Calu3 (cell line): ENCODE data around the gene NIPA2. TPM values are rescaled to one million over a fixed set of nuclear protein-coding genes. Genes with fewer than 3 reads are reported as not detected.

Experiments used
- BruUV-seq: library from RNA; stranded (reverse); fragments of 400-500 nt; replicated peaks from 2 replicates; lab custom pipeline; 2021; lab: Mats Ljungman, UMichigan
- CTCF ChIA-PET: fragments of 300-600 bp; sonication (Branson Sonifier 250); formaldehyde crosslinking; loops from one replicate; lab custom pipeline; 2022; ENCODE audit warnings: antibody characterized with exemption; lab: Charles Lee
- DNase-seq: peaks from one replicate; pipeline ENCODE4 v3.0.0; 2022
- H3K27ac Mint-ChIP-seq: one replicate; pipeline ENCODE4 v1.8.0; 2022; ENCODE audit warnings: mixed read lengths; ENCODE audit not compliant: unreplicated experiment
- H3K27me3 Mint-ChIP-seq: one replicate; pipeline ENCODE4 v1.8.0; 2022; ENCODE audit warnings: mixed read lengths; ENCODE audit not compliant: unreplicated experiment
- H3K36me3 Mint-ChIP-seq: one replicate; pipeline ENCODE4 v1.8.0; 2022; ENCODE audit warnings: mild to moderate bottlenecking, moderate library complexity, mixed read lengths; ENCODE audit not compliant: insufficient read depth, unreplicated experiment
- H3K4me1 Mint-ChIP-seq: one replicate; pipeline ENCODE4 v1.8.0; 2022; ENCODE audit warnings: mild to moderate bottlenecking, low read depth, mixed read lengths; ENCODE audit not compliant: unreplicated experiment
- H3K4me3 Mint-ChIP-seq: one replicate; pipeline ENCODE4 v1.8.0; 2022; ENCODE audit warnings: mild to moderate bottlenecking, low read depth, moderate library complexity, mixed read lengths; ENCODE audit not compliant: unreplicated experiment
- H3K9me3 Mint-ChIP-seq: one replicate; pipeline ENCODE4 v1.8.0; 2022; ENCODE audit warnings: low read depth, mixed read lengths; ENCODE audit not compliant: unreplicated experiment
- intact Hi-C: fragments of 100-400 bp; cut with micrococcal nuclease; formaldehyde crosslinking; loops from one replicate; pipeline ENCODE4 v1.10.0; 2022; ENCODE audit not compliant: unreplicated experiment
- total RNA-seq: library from RNA; stranded (reverse); gene quantifications from 2 replicates; pipeline ENCODE4 v1.2.3, GENCODE V29; 2022
- TF ChIP-seq, protein P1 (sequence below): fragments of 200-600 bp; IDR thresholded peaks from one replicate; pipeline ENCODE4 v1.8.0; 2022; ENCODE audit warnings: antibody characterized with exemption; ENCODE audit not compliant: unreplicated experiment

The NIPA2 gene
- total RNA-seq, 1 experiment from 2014 or later = 26.0 TPM

DNA sequence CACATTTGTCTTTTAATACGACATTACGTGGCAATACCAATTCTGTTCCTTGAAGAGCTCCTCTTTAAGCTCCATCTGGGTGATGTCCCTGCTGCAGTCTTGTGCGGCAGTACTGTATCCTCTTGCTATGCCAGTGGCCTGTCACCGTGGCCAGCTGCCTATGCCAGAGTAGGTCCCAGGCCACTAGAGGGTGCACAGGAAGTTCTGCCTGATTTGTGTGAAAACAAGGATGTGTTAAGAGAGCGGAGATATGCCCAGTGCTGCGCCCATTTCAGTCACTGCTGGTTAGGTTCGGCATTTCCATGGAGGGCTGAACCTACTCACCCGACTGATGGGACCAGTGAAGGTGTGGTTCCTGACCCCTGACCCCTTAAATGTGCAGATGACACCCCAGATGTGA lies 26.8 kb upstream of the NIPA2 start:
- BruUV-seq = no TSS peak
- no peaks in the 10 kb centered on the region for H3K27me3 Mint-ChIP-seq
- H3K9me3 Mint-ChIP-seq = no peaks in the 10 kb centered on the region
- H3K4me3 Mint-ChIP-seq = no peak overlapping the region
- H3K27ac Mint-ChIP-seq = no peak overlapping the region
- no peaks in the 10 kb centered on the region for H3K4me1 Mint-ChIP-seq
- no peaks in the 10 kb centered on the region for H3K36me3 Mint-ChIP-seq
- TF ChIP-seq, protein P1, sequence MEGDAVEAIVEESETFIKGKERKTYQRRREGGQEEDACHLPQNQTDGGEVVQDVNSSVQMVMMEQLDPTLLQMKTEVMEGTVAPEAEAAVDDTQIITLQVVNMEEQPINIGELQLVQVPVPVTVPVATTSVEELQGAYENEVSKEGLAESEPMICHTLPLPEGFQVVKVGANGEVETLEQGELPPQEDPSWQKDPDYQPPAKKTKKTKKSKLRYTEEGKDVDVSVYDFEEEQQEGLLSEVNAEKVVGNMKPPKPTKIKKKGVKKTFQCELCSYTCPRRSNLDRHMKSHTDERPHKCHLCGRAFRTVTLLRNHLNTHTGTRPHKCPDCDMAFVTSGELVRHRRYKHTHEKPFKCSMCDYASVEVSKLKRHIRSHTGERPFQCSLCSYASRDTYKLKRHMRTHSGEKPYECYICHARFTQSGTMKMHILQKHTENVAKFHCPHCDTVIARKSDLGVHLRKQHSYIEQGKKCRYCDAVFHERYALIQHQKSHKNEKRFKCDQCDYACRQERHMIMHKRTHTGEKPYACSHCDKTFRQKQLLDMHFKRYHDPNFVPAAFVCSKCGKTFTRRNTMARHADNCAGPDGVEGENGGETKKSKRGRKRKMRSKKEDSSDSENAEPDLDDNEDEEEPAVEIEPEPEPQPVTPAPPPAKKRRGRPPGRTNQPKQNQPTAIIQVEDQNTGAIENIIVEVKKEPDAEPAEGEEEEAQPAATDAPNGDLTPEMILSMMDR = no peak
- CTCF ChIA-PET = no interaction called here
- intact Hi-C loops = no loop called here
- peak; percentile 4 for DNase-seq

DNA sequence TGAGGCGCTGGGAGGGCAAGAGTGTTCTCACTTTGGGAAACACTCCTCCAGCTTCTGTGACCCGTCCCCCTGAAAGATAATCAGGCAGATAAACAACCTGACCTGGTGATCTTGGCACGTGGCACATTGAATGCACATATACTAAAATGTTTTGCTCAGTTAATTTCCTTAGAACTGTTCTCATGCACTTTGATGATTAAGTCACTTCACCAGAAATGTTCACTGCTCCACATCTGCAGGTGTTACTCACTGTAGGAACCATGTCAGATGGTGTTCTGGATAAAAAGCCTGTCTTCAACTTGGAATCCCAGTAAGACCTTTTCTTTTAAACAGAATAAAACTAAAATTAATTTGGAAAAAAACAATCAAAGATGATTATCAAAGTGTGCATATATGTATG lies 24.6 kb upstream of the NIPA2 start:
- H3K4me1 Mint-ChIP-seq = no peaks in the 10 kb centered on the region
- no peak for DNase-seq
- H3K36me3 Mint-ChIP-seq = no peaks in the 10 kb centered on the region
- intact Hi-C loops = no loop called here
- no TSS peak for BruUV-seq
- no peaks in the 10 kb centered on the region for H3K27me3 Mint-ChIP-seq
- TF ChIP-seq, protein P1 = no peak
- no peak overlapping the region for H3K27ac Mint-ChIP-seq
- CTCF ChIA-PET = no interaction called here
- no peaks in the 10 kb centered on the region for H3K9me3 Mint-ChIP-seq
- no peak overlapping the region for H3K4me3 Mint-ChIP-seq

- no peak overlapping the region for H3K27ac Mint-ChIP-seq
- BruUV-seq = no TSS peak
These were observed 22.7 kb upstream of the NIPA2 start for GRCh38 chr15:22815766-22816165.

GRCh38 chr15:22819651-22820050 lies 18.8 kb upstream of the NIPA2 start:
- Mint-ChIP-seq H3K4me1 (no peaks in the 10 kb centered on the region), H3K36me3 (no peaks in the 10 kb centered on the region), H3K4me3 (no peak overlapping the region), H3K27ac (no peak overlapping the region), H3K27me3 (no peaks in the 10 kb centered on the region), H3K9me3 (no peaks in the 10 kb centered on the region)
- CTCF ChIA-PET = no interaction called here
- no peak for DNase-seq
- no TSS peak for BruUV-seq
- TF ChIP-seq, protein P1 = no peak
- intact Hi-C loops = no loop called here

More at GRCh38 chr15:22815766-22816165, 22.7 kb upstream of the NIPA2 start:
- H3K36me3 Mint-ChIP-seq = no peaks in the 10 kb centered on the region
- H3K4me3 Mint-ChIP-seq = no peak overlapping the region
- H3K4me1 Mint-ChIP-seq = no peaks in the 10 kb centered on the region
- intact Hi-C loops = no loop called here
- CTCF ChIA-PET = no interaction called here
- no peaks in the 10 kb centered on the region for H3K27me3 Mint-ChIP-seq
- TF ChIP-seq, protein P1 = no peak
- H3K9me3 Mint-ChIP-seq = no peaks in the 10 kb centered on the region
- no peak for DNase-seq
